Progenitor cell of endocrine pancreas (in vitro differentiated cells): ENCODE results near the gene EPS8L2. TPM values are rescaled to one million over a fixed set of nuclear protein-coding genes. Genes with fewer than 3 reads are reported as not detected.
A peak's percentile ranks its signal among the peaks of the same experiment; 100 is the strongest.

Source experiments
- DNase-seq: peaks from one replicate; pipeline ENCODE4 v3.0.0; 2021; ENCODE audit warnings: low spot score; ENCODE audit not compliant: unreplicated experiment
- H3K27ac Mint-ChIP-seq: 2 replicates; pipeline ENCODE4 v1.8.0; 2021; ENCODE audit warnings: mild to moderate bottlenecking, moderate library complexity, mixed read lengths
- H3K27me3 Mint-ChIP-seq: 2 replicates; pipeline ENCODE4 v1.8.0; 2021; ENCODE audit warnings: mixed read lengths
- H3K36me3 Mint-ChIP-seq: 2 replicates; pipeline ENCODE4 v1.8.0; 2022; ENCODE audit warnings: mixed read lengths; ENCODE audit not compliant: insufficient read depth
- H3K4me1 Mint-ChIP-seq: 2 replicates; pipeline ENCODE4 v1.8.0; 2021; ENCODE audit warnings: low read depth, mixed read lengths
- H3K4me3 Mint-ChIP-seq: 2 replicates; pipeline ENCODE4 v1.8.0; 2021; ENCODE audit warnings: low read depth, mild to moderate bottlenecking, moderate library complexity, mixed read lengths
- H3K9me3 Mint-ChIP-seq: 2 replicates; pipeline ENCODE4 v1.8.0; 2021; ENCODE audit warnings: low read depth, mixed read lengths
- total RNA-seq: library from RNA; stranded (reverse); gene quantifications from 2 replicates; pipeline ENCODE4 v1.2.1, GENCODE V29; 2021
- TF ChIP-seq, protein P1 (sequence below): fragments of 200-600 bp; sonication (generic); IDR thresholded peaks from one replicate; pipeline ENCODE4 v1.5.0; 2021; ENCODE audit warnings: antibody characterized with exemption, mild to moderate bottlenecking; ENCODE audit not compliant: unreplicated experiment

The EPS8L2 gene
- total RNA-seq, 1 donor from 2014 or later, result 100.0 TPM

DNA sequence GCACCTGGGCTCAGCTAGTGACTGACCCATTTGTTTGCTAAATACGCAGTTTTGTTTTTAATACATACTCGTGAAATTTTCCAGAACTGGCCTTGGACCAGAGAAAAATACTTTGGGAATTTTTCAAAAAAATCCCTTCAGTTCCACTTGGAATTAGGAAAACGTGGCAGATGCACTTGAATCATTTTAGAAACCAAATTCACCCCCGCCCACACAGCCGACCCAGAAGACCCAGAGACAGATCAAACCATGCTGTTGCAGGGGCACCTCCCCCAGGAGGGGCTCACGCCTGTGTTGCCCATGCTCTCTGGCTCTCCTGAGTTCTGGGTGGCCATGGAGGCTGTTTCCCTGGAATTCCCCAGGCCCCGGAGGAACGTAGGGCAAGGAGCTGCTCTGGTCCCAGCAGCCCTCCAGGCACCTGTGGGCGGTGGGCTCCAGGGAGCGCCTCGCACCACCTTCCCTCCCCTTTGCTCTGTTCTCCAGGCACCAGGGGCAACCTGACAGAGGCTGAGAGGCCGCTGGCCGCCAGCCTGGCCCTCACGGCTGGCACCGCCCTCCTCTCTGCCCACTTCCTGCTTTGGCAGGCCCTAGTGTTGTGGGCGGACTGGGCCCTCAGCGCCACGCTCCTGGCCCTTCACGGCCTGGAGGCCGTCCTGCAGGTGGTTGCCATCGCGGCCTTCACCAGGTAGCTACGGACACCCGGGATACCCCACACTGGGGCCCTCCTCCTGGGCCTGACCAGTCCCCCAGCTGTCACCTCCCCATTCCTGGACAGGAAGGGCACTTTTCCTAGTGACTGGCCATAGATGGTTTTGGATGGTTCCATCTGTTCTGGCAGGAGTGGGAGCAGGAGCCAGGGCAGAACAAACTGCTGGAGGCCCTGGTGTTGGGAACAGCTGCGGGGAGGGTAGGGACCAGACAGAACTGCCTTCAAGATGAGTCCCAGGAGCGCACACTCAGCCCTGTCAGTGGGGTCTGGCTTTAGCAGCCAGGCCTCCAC is 3.3 kb upstream of the EPS8L2 start:
- no peaks in the 10 kb centered on the region for H3K27me3 Mint-ChIP-seq
- TF ChIP-seq, protein P1, sequence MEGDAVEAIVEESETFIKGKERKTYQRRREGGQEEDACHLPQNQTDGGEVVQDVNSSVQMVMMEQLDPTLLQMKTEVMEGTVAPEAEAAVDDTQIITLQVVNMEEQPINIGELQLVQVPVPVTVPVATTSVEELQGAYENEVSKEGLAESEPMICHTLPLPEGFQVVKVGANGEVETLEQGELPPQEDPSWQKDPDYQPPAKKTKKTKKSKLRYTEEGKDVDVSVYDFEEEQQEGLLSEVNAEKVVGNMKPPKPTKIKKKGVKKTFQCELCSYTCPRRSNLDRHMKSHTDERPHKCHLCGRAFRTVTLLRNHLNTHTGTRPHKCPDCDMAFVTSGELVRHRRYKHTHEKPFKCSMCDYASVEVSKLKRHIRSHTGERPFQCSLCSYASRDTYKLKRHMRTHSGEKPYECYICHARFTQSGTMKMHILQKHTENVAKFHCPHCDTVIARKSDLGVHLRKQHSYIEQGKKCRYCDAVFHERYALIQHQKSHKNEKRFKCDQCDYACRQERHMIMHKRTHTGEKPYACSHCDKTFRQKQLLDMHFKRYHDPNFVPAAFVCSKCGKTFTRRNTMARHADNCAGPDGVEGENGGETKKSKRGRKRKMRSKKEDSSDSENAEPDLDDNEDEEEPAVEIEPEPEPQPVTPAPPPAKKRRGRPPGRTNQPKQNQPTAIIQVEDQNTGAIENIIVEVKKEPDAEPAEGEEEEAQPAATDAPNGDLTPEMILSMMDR, result no peak
- no peaks in the 10 kb centered on the region for H3K9me3 Mint-ChIP-seq
- peaks cover 7% of the 10 kb centered on the region for H3K4me1 Mint-ChIP-seq
- no peak overlapping the region for H3K4me3 Mint-ChIP-seq
- no peak for DNase-seq
- H3K27ac Mint-ChIP-seq, result no peak overlapping the region
- H3K36me3 Mint-ChIP-seq, result peaks cover 1% of the 10 kb centered on the region

DNA sequence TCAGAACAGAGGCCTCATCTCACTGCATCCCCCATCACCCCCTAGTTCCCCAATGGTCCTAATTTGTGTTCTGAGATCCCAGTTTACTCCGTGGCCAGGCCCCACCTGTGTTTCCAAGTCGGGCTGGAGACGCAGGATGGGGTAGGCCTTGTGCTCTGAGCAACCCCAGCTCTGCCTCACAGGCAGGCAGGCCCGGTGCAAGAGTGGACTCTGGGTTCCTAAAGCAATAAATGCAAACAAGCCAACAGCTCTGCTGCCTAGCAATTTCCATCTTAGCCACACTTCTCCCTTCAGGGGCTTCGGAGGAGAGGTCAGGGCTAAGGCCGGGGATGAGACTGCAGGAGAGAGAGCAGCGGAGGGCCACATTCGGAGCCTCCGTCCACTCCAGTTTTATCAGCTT is 2.5 kb upstream of the EPS8L2 start:
- Mint-ChIP-seq H3K4me3 (no peak overlapping the region), H3K9me3 (no peaks in the 10 kb centered on the region), H3K27me3 (no peaks in the 10 kb centered on the region), H3K36me3 (peaks cover 1% of the 10 kb centered on the region), H3K27ac (no peak overlapping the region), H3K4me1 (peaks cover 12% of the 10 kb centered on the region)
- DNase-seq, result no peak
- TF ChIP-seq, protein P1, result no peak

DNA sequence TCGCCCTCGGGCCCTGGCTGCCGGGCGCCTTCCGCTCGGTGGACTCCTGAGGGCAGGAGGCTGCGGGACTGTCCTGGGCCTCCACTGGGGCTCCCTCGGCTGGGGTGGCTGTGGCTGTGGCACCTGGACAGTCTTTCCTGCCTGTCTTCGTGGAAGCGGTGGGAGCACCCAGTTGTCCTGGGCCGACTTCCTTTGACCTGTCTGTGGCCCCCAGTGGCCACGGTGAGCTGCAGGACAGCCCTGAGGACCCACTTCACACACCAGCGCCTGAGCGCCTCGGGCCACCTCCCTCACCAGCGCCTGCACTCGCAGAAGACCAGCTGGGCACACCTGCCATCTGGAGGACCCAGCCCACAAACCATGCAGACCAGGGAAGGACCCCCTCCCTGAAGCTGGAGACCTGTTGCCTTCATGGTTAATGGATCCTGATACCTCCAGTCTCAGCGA is 1.8 kb upstream of the EPS8L2 start:
- no peak for DNase-seq
- Mint-ChIP-seq H3K9me3 (no peaks in the 10 kb centered on the region), H3K27me3 (no peaks in the 10 kb centered on the region), H3K4me3 (no peak overlapping the region), H3K27ac (no peak overlapping the region), H3K36me3 (peaks cover 1% of the 10 kb centered on the region), H3K4me1 (peaks cover 12% of the 10 kb centered on the region)
- TF ChIP-seq, protein P1, result no peak

DNA sequence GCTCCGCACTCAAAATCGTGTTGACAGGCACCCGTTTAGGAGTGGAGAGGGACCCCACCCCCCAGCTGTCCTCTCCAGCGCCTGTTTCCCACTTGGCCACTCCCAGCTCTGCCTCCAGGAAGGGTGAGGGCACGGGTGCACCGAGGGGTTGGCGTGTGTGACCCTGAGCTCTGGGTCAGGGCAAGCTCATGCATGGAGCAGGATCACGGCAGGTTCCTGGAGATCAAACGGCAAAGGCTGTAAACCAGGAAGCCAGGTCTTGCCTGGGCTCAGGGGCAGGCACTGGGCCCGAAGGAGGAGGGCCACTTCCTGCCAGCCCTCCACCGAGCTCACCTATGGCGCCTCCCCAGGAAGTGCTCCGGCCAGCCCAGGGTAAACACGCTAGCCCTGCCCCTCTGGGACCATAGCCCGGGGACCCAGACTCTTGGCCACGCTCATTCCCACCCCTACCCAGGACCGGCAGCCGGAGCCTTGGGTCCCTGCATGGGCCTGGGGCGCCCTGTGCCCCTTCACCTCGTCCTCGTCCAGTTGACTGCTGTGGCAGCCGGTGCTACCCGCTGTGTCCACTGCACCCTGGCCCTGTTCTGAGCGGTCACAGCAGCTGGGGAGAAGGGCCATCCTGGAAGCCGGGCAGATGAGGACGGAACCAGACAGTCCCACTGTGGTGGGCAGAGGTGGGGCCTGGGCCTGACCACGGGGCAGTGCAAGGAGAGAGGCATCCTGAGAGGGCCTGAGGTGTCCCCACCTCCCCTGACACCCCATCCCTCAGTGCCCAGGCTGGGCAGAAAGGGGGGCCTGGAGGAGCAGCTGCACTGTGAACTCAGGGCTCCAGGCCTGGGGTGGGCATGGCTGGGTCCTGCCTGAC is 1.0 kb upstream of the EPS8L2 start:
- Mint-ChIP-seq H3K4me3 (peak overlapping the region; percentile 60), H3K9me3 (no peaks in the 10 kb centered on the region), H3K4me1 (peaks cover 16% of the 10 kb centered on the region), H3K27ac (peak overlapping the region; percentile 64), H3K27me3 (no peaks in the 10 kb centered on the region), H3K36me3 (peaks cover 1% of the 10 kb centered on the region)
- no peak for DNase-seq
- TF ChIP-seq, protein P1, result no peak

DNA sequence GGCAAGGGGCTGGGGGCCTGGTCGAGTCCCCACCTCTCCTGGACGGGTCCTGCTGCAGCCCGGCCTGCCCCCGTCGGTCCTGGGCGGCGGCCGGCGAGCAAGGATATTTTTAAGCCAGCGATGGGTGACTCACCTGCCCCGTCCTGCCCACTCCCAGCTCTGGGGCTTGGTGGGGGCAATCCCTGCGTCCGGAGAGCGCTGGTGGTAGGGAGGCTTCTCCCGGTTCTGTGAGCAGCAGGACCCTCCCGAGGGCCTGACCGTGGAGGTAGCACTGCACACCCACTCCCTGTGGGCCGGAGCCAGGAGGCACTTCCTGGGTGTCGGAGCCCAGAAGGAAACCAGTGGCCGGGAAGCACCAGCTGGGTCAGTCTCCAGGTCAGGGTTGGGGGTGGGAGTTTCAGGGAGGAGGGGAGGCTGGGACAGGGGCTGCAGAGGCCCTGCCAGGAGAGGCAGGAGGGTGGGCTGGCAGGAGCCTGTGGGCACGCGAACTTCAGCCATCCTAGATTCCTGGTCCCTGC is 467 bp downstream of the EPS8L2 start:
- Mint-ChIP-seq H3K27me3 (no peaks in the 10 kb centered on the region), H3K4me1 (peaks cover 25% of the 10 kb centered on the region), H3K4me3 (peak overlapping the region; percentile 72), H3K9me3 (no peaks in the 10 kb centered on the region), H3K27ac (no peak overlapping the region), H3K36me3 (peaks cover 3% of the 10 kb centered on the region)
- DNase-seq, result no peak
- TF ChIP-seq, protein P1, result no peak
